GM23248 (cell line): ENCODE results near the gene LAPTM4A.
"Not testable (repeated sequence)": the region's sequence is repeated elsewhere in the genome, so short reads cannot be mapped to it uniquely, and the experiment has no call there.

ENCODE experiments used
- EZH2 ChIP-seq: fragments of 200-600 bp; sonication (generic); IDR thresholded peaks from 2 replicates; pipeline ENCODE4 v1.6.1; 2018; ENCODE audit warnings: antibody characterized with exemption, mild to moderate bottlenecking; ENCODE audit not compliant: insufficient read depth, poor library complexity, severe bottlenecking
- EZH2phosphoT487 ChIP-seq: fragments of 200-600 bp; sonication (generic); IDR thresholded peaks from 2 replicates; pipeline ENCODE4 v1.6.1; 2018; ENCODE audit warnings: antibody characterized with exemption, moderate library complexity, mild to moderate bottlenecking, low read depth; ENCODE audit not compliant: insufficient read depth

- TF ChIP-seq EZH2, EZH2phosphoT487: not testable (repeated sequence)
Measured at GRCh38 chr2:20082812-20083211, 31.4 kb upstream of the LAPTM4A start.
